ENCODE results near the gene HELZ2.

- TF ChIP-seq YY1 (tag by site-specific recombination; IDR thresholded peaks at IDR 0.05), result no peak
- TF ChIP-seq CTCF (tag by site-specific recombination; IDR thresholded peaks at IDR 0.05), result no peak
Measured at GRCh38 chr20:63555661-63556381, 18.2 kb downstream of the HELZ2 start.

All from HEK293 (cell line).